ENCODE results near the gene WHAMM. TPM values are rescaled to one million over a fixed set of nuclear protein-coding genes. Genes with fewer than 3 reads are reported as not detected.

Gene WHAMM
- total and polyA plus RNA-seq, 2 of the 4 experiments (the other 2 are of a cell fraction), result 1.4 to 4.1 TPM

DNA sequence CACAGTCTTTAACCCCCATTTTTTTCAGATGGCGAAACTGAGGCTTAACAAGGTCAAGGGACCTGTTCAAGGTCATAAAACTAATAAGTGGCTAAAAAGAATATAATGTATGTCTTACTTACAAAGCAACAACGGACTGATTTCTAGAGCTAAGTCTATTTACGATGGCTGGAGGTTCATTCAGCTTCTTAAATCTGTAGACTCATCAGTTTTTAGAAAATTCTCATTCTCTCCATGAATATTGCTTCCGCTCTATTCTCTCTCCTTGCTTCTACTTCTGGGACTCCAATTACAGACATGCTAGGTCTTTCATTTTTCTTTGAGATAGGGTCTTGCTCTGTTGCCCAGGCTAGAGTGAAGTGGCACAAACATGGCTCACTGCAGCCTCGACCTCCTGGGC, 68.9 kb downstream of the WHAMM start:
- intact Hi-C loops (cut with micrococcal nuclease) (no loop called here), dilution Hi-C loops (cut with HindIII; ENCODE audit: low sequenced_read_pairs, unreplicated experiment) (no loop called here), in situ Hi-C loops (cut with MboI; ENCODE audit: low sequenced_read_pairs) (no loop called here)
- H2BK120ac ChIP-seq (ENCODE audit: low read depth, low read length), result no peak overlapping the region
- H3K56ac ChIP-seq (ENCODE audit: extremely low read depth, insufficient read depth, low read length), result no peak overlapping the region
- ChIA-PET POLR2A (ENCODE audit: unreplicated experiment) (no interaction called here), CTCF (interaction anchor here (1.9 kb wide), 1 partner anchor 28 kb away, joined by 4 read pairs; no protein-coding TSS in a partner anchor)
- BruUV-seq (replicated peaks), result no TSS peak
- no peak overlapping the region for H4K5ac ChIP-seq (ENCODE audit: low read depth, low read length)
- no CpG with 5 or more reads among the region's 5 CpGs for WGBS, 2 experiments (ENCODE audit: extremely low coverage in 2 of 2, insufficient read length in 1 of 2)
- no peak overlapping the region for H2AK9ac ChIP-seq (replicated peaks; ENCODE audit: low read depth, low read length, poor library complexity)
- no peak for DNase-seq
- TF ChIP-seq RFX5 (IDR thresholded peaks at IDR 0.05; ENCODE audit: low read depth, low read length) (no peak), MAFK (IDR thresholded peaks at IDR 0.05; ENCODE audit: low read depth, low read length) (no peak)
- H3K14ac ChIP-seq (replicated peaks; ENCODE audit: low read depth, low read length), result no peak overlapping the region
- H3K36me3 ChIP-seq (ENCODE audit: control insufficient read depth, insufficient read depth, low read length), result no peaks in the 10 kb centered on the region
- no peak overlapping the region for H3K4me2 ChIP-seq (ENCODE audit: low read depth, low read length)
- H3K4me1 ChIP-seq (ENCODE audit: control insufficient read depth, insufficient read depth, low read length), result 0 out of 2 replicates have a peak, but pooled peaks cover 1% of the 10 kb centered on the region
- H3K9me1 ChIP-seq (ENCODE audit: insufficient read depth, low read length), result peaks cover 4% of the 10 kb centered on the region; the same call in 1 of the 2 replicates
- no peaks in the 10 kb centered on the region for H3K9me3 ChIP-seq (ENCODE audit: control insufficient read depth, insufficient read depth, low read length)
- no peak overlapping the region for H2AK5ac ChIP-seq (ENCODE audit: low read depth, low read length)
- H2AFZ ChIP-seq (replicated peaks; ENCODE audit: low read length, poor library complexity), result no peak overlapping the region
- no peak overlapping the region for H4K8ac ChIP-seq (ENCODE audit: low read depth in 2 of 2, low read length in 2 of 2)
- no peaks in the 10 kb centered on the region for H3K79me1 ChIP-seq (ENCODE audit: low read depth in 1 of 2, low read length in 2 of 2)
- H4K91ac ChIP-seq (ENCODE audit: insufficient read depth, low read depth, low read length), result no peak overlapping the region
- no peak overlapping the region for H3K18ac ChIP-seq (ENCODE audit: low read depth, low read length)
- H4K20me1 ChIP-seq (ENCODE audit: insufficient read depth, low read length), result no peaks in the 10 kb centered on the region
- H3K27ac ChIP-seq (ENCODE audit: insufficient read depth, low read length), result no peak overlapping the region
- no peak overlapping the region for H3K4ac ChIP-seq (ENCODE audit: low read depth, low read length)
- H3K23ac ChIP-seq (ENCODE audit: low read depth, low read length), result no peak overlapping the region
- H3K4me3 ChIP-seq (ENCODE audit: insufficient read depth, low read depth, low read length), result no peak overlapping the region
- H2BK5ac ChIP-seq (ENCODE audit: low read depth, low read length, poor library complexity, severe bottlenecking), result no peak overlapping the region
- no peak for ATAC-seq (ENCODE audit: low read depth)
- H2BK15ac ChIP-seq (ENCODE audit: low read depth, low read length), result no peak overlapping the region
- H3K9ac ChIP-seq (ENCODE audit: low read depth, low read length), result no peak overlapping the region
- 0 out of 2 replicates have a peak, but pooled peaks cover 2% of the 10 kb centered on the region for H3K27me3 ChIP-seq (ENCODE audit: control insufficient read depth, insufficient read depth, low read length)
- no peak overlapping the region for H2BK20ac ChIP-seq (ENCODE audit: low read depth, low read length)
